ENCODE results near the gene ACSF3.
A peak's percentile ranks its signal among the peaks of the same experiment; 100 is the strongest.
"Not testable (repeated sequence)": the region's sequence is repeated elsewhere in the genome, so short reads cannot be mapped to it uniquely, and the experiment has no call there.

The ACSF3 gene

GRCh38 chr16:89159066-89159849 is 65.6 kb downstream of the ACSF3 start:
- DNase-seq = no peak

DNA sequence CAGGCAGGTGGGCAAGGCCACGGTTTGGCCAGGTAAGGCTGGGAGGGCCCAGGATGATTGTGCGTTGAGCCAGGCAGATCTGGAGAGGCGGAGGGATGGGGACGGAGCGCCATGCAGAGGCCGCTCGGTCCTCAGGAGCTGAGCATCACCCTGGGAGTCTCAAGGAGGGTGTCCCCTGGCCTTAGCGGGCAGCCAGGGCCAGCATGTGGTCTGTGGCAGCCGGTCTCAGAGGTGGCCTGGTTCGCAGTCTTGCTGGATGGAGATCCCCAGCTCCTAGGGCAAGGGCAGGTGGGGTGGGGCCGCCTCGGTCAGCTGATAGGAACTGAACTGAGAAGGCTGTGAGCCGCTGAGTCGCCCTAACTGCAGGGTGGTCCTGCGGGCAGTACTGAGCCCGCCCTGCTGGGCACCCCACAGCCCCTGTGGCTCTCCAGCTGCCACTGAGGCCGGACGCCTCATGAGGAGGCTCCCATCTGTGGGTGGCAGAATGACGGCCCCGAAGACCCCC is 66.2 kb downstream of the ACSF3 start:
- no peak for DNase-seq

- DNase-seq = peak in 1 of 51 donors; percentile 24
Measured at GRCh38 chr16:89160977-89161701, 67.5 kb downstream of the ACSF3 start.

DNA sequence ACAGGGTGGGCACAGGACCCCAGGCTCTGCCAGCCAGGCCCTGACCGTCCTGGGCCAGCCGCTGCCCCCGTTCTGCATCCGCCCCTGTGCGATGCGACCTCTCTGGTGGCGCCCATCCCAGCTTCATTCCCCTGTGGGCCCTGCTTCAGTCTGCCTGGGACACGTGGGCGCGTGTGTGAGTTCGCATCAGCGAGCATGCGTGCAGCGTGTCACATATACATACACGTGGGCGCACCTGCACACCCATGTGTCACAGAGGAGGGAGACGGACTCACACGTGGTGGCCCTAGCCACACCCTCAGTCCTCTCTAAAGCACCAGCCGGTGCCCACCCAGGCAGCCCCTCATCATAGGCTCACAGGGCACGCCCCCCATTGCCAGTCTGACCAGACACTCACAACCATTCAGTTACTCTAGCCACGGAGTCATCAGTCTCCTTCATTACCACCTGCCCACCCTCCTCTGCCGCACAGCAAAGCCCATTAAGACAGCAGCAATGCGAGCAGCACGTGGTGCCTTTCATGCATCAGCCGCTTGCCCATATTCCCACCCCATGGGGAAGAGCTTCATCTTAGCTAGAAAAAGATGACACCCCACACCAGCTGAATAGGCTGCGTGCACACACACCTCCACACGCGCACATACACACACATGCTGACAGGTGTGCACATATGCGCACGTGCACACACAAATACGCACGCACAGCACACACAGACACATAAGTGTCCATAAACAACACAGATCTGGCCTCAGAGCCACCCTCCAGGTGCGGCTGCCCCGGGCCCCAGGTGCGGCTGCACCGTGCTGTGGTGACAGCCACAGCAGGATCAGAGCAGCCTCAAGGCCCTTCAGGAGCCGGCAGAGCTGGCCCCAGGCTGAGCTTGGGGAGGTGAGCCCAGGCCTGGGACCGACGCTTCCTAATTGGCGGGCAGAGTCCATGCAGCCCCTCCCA is 68.4 kb downstream of the ACSF3 start:
- no peak for DNase-seq

GRCh38 chr16:89163297-89163696 is 69.6 kb downstream of the ACSF3 start:
- DNase-seq = no peak

DNA sequence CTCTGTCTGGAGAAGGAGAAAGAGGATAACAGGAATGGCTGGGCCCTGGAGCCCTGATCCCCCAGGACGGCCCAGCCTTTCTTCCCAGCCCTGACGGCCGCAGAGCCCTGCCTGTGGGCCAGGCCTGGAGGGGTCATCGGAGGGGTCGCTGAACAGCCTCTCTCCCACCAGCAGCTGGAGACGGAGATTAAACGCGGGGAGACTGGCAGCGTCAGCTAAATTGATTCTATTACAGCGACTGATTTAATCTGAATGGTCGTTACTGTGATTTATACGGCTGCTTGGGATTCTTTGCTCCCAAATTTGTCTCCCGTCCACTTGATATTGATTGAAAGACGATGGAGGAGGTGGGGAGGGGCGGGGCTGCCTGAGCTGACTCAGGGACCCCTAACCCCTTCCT is 70.8 kb downstream of the ACSF3 start:
- DNase-seq = no peak

DNA sequence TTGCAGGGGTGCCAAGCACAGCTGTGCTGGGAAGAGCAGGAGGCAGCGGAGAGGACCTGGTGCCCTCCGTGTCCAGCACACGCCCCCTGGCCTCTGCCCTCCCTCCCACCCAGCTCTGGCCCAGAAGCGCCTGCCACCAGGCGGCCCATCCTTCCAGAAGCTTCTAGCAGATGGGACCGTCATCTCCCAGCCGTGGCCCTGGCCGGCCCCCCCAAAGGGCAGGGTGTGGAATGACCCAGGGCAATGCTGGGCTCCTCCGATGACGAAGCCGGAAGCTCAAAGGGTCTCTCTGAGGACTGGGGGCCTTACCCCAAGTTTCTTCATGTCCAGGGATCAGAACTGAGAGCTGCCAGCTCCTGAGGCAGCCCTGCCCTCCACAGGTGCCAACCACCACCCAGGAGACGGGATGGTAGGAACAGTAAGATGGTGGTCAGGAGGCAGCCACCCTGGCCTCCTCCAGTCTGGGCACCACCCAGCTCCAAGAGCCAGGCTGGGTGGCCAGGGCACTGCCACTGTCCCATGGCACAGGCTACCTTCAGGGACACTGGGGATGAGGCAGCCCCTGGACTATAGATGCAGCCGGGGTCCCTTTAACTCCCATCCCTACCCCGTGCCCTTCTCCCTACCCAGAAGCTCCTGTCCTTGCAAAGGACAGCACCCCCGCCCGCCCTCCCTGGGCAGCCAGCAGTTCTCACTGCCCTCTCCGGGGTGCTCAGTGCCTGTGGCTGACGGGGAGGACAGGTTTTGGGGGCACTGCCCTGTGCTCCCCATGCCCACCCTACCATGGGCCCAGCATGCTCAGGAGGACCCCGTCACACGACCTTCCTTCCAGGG is 71.4 kb downstream of the ACSF3 start:
- no peak for DNase-seq

DNA sequence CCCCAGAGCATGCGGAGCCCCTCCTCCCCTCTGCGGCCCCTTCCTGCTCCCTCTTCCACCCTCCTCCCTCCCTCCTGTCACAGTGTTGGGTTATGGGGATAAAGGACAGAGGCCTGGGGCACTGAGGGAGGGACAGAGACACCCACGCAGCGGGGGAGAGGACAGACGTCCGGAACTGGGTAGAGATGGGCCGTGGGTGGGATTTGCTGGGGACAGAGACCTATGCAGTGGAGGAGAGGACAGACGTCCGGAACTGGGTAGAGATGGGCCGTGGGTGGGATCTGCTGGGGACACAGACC is 72.0 kb downstream of the ACSF3 start:
- DNase-seq = not testable (repeated sequence)

GRCh38 chr16:89166696-89167424 is 73.2 kb downstream of the ACSF3 start:
- no peak for DNase-seq

GRCh38 chr16:89167425-89167941 is 73.8 kb downstream of the ACSF3 start:
- peak in 48 of 51 donors; percentile 8 to 82 (median 55) for DNase-seq

GRCh38 chr16:89168381-89169189 is 74.9 kb downstream of the ACSF3 start:
- DNase-seq = no peak

- DNase-seq = no peak
Measured at GRCh38 chr16:89169778-89170177, 76.1 kb downstream of the ACSF3 start.

- DNase-seq = no peak
Measured at GRCh38 chr16:89170346-89171215, 76.9 kb downstream of the ACSF3 start.

DNA sequence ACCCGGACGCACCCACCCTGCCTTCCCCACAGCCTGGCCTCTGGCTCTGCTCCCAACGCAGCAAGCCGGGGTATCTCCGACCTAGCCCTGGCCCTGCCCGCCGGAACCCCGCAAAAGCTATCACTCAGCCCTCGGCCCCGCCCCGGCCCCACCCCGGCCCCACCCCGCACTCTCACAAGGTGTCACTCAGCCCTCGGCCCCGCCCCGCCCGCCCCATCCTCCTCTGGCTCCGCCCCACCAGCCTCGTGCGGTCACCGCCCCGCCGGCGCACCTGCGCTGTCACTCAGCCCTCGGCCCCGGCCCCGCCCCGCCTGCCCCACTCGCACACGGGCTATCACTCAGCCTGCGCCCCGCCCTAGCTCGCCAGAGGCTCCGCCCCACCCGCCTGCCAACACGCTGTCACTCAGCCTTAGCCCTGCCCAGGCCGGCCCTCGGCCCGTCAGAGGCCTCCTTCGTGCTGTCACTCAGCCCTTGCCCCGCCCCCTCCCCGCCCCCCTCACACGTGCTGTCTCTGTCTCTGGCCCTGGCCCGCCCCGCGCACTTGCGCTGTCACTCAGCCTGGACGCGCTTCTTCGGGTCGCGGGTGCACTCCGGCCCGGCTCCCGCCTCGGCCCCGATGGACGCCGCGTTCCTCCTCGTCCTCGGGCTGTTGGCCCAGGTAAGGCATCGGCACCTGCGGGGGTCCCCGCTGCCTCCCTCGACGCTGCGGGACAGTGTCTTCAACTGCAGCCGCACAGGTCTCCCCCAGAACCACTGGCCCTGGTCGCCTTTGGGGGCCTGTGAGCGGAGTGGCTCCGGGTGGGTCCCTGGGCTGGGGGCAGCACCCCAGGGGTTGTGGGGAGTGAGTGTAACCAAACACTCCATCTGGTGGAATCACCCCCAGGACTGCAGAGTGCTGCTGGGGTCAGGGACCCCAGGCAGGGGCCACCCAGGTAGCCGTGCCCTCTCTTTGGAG is 77.8 kb downstream of the ACSF3 start, which contains the start of gene CDH15:
Gene CDH15, plus strand, starts transcription at position 533 of the 955 bp plus-strand sequence. Its CDS starts 84 bp downstream, at position 617.
- DNase-seq = peak in 50 of 51 donors; percentile 11 to 90 (median 71)

DNA sequence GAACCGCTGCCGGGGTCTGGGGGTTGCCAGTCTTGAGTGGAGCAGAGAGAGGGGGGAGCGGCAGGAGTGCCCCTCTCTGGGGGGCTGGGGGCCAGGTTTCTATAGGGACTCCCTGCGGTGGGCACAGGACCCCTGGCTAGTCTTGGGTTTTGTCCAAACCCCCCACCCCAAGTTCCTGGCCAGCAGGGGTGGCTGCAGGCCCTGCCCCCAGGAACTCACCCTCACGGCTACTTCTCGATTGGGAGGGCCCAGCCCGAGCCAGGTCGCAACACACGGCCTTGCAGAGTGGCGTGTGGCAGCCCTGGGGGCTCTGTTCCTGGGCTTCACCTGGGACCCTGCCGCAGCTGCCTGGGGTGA is 78.5 kb downstream of the ACSF3 start:
- no peak for DNase-seq

- no peak for DNase-seq
Measured at GRCh38 chr16:89172528-89173173, 79.0 kb downstream of the ACSF3 start.

Measured in hypothalamus (tissue), 51 donors.